Measurements from ENCODE around the gene ERC2.

The ERC2 gene

GRCh38 chr3:56424336-56424735 lies 43.9 kb downstream of the ERC2 start:
- no peak for DNase-seq

GRCh38 chr3:56423661-56424099 lies 44.6 kb downstream of the ERC2 start:
- DNase-seq: no peak

- DNase-seq: no peak
These were observed 46.0 kb downstream of the ERC2 start for GRCh38 chr3:56422316-56422715.

GRCh38 chr3:56421205-56421604 lies 47.1 kb downstream of the ERC2 start:
- DNase-seq: peak; percentile 3 to 10

- DNase-seq: no peak
These were observed 52.6 kb downstream of the ERC2 start for GRCh38 chr3:56415652-56416051.

GRCh38 chr3:56413911-56414310 lies 54.4 kb downstream of the ERC2 start:
- no peak for DNase-seq

GRCh38 chr3:56411166-56411565 lies 57.1 kb downstream of the ERC2 start:
- DNase-seq: no peak

GRCh38 chr3:56410576-56410975 lies 57.7 kb downstream of the ERC2 start:
- no peak for DNase-seq

GRCh38 chr3:56409790-56410189 lies 58.5 kb downstream of the ERC2 start:
- DNase-seq: no peak

- no peak for DNase-seq
These were observed 59.5 kb downstream of the ERC2 start for GRCh38 chr3:56408761-56409196.

GRCh38 chr3:56406826-56407515 lies 61.3 kb downstream of the ERC2 start:
- no peak for DNase-seq

- DNase-seq: no peak
These were observed 63.4 kb downstream of the ERC2 start for GRCh38 chr3:56404884-56405283.

- no peak for DNase-seq
These were observed 69.6 kb downstream of the ERC2 start for GRCh38 chr3:56398659-56399058.

GRCh38 chr3:56397798-56398197 lies 70.5 kb downstream of the ERC2 start:
- no peak for DNase-seq

- DNase-seq: peak in 1 of 2 experiments; percentile 3
These were observed 79.0 kb downstream of the ERC2 start for GRCh38 chr3:56389183-56389830.

- DNase-seq: no peak
These were observed 85.2 kb downstream of the ERC2 start for GRCh38 chr3:56383092-56383491.

- no peak for DNase-seq
These were observed 88.5 kb downstream of the ERC2 start for GRCh38 chr3:56379723-56380287.

GRCh38 chr3:56375654-56376053 lies 92.6 kb downstream of the ERC2 start:
- DNase-seq: no peak

- DNase-seq: no peak
These were observed 94.9 kb downstream of the ERC2 start for GRCh38 chr3:56373386-56373785.

- no peak for DNase-seq
These were observed 97.1 kb downstream of the ERC2 start for GRCh38 chr3:56370991-56371775.

- no peak for DNase-seq
These were observed 98.4 kb downstream of the ERC2 start for GRCh38 chr3:56369914-56370313.

GRCh38 chr3:56368846-56369245 lies 99.4 kb downstream of the ERC2 start:
- DNase-seq: no peak

GRCh38 chr3:56366641-56367162 lies 101.6 kb downstream of the ERC2 start:
- DNase-seq: no peak
